ENCODE data around the gene CWC27.
"Not testable (repeated sequence)": the region's sequence is repeated elsewhere in the genome, so short reads cannot be mapped to it uniquely, and the experiment has no call there.

The CWC27 gene

GRCh38 chr5:64899838-64900237, 131.1 kb downstream of the CWC27 start:
- peaks cover 73% of the 10 kb centered on the region for H3K36me3 Mint-ChIP-seq (ENCODE audit: low read depth)
- H3K4me3 Mint-ChIP-seq, result no peak overlapping the region
- TF ChIP-seq CTCF (IDR thresholded peaks at IDR 0.05), result no peak
- H3K27me3 Mint-ChIP-seq (ENCODE audit: low read depth, poor library complexity), result no peaks in the 10 kb centered on the region
- H3K4me1 Mint-ChIP-seq, result no peaks in the 10 kb centered on the region
- no peak for DNase-seq
- H3K9me3 Mint-ChIP-seq, result peaks cover 17% of the 10 kb centered on the region
- no peak overlapping the region for H3K27ac Mint-ChIP-seq

DNA sequence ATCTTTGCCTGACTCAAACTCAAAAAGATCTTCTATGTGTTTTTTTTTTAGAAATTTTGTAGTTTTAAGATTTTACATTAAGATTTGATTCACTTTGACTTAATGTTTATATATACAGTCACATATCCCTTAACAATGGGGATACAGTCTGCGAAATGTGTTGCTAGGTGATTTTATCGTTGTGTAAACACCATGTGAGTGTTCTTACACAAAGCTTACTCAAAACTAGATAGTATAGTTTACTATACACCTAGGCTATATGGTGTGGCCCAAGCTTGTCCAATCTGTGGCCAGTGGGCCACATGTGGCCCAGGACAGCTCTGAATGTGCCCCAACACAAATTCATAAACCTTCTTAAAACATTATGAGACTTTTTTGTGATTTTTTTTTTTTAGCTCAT, 131.9 kb downstream of the CWC27 start:
- Mint-ChIP-seq H3K4me3 (no peak overlapping the region), H3K4me1 (no peaks in the 10 kb centered on the region), H3K27me3 (ENCODE audit: low read depth, poor library complexity) (no peaks in the 10 kb centered on the region), H3K9me3 (peaks cover 22% of the 10 kb centered on the region), H3K36me3 (ENCODE audit: low read depth) (peaks cover 76% of the 10 kb centered on the region), H3K27ac (no peak overlapping the region)
- no peak for DNase-seq
- no peak for TF ChIP-seq CTCF (IDR thresholded peaks at IDR 0.05)

GRCh38 chr5:64907399-64907798, 138.7 kb downstream of the CWC27 start:
- H3K4me1 Mint-ChIP-seq, result not testable (repeated sequence)

DNA sequence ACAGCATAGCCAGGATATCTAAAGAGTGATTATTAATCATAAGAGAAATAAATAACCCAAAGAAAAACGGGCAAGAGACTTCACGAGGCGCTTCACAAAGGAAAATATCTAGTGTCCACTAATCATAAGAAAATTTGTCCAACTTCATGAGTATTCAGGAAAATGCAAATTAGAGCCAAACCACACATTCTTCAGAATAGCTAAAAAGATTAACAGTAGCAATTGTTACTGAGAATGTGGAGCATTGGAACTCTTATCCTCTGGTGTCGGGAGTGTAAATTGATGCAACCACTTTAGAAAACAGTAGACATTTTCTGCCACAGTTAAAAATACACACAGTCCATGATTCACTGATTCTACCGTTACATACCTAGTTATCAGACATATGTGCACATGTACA, 145.7 kb downstream of the CWC27 start:
- Mint-ChIP-seq H3K27me3 (ENCODE audit: low read depth, poor library complexity) (no peaks in the 10 kb centered on the region), H3K4me3 (no peak overlapping the region), H3K9me3 (peaks cover 43% of the 10 kb centered on the region), H3K4me1 (no peaks in the 10 kb centered on the region), H3K27ac (no peak overlapping the region), H3K36me3 (ENCODE audit: low read depth) (peaks cover 61% of the 10 kb centered on the region)
- TF ChIP-seq CTCF (IDR thresholded peaks at IDR 0.05), result no peak
- no peak for DNase-seq

More at GRCh38 chr5:64907399-64907798, 138.7 kb downstream of the CWC27 start:
- Mint-ChIP-seq H3K9me3 (peaks cover 66% of the 10 kb centered on the region), H3K36me3 (ENCODE audit: low read depth) (peaks cover 93% of the 10 kb centered on the region)
- H3K27ac Mint-ChIP-seq; H3K4me3 Mint-ChIP-seq; DNase-seq; H3K27me3 Mint-ChIP-seq (ENCODE audit: low read depth, poor library complexity): not testable (repeated sequence)

- no peak for DNase-seq
- Mint-ChIP-seq H3K36me3 (ENCODE audit: low read depth) (peaks cover 64% of the 10 kb centered on the region), H3K4me3 (no peak overlapping the region), H3K27me3 (ENCODE audit: low read depth, poor library complexity) (peaks cover 2% of the 10 kb centered on the region), H3K27ac (no peak overlapping the region), H3K9me3 (peaks cover 49% of the 10 kb centered on the region), H3K4me1 (peaks cover 6% of the 10 kb centered on the region)
- TF ChIP-seq CTCF (IDR thresholded peaks at IDR 0.05), result no peak
Observed at GRCh38 chr5:64918083-64918482, 149.4 kb downstream of the CWC27 start.

DNA sequence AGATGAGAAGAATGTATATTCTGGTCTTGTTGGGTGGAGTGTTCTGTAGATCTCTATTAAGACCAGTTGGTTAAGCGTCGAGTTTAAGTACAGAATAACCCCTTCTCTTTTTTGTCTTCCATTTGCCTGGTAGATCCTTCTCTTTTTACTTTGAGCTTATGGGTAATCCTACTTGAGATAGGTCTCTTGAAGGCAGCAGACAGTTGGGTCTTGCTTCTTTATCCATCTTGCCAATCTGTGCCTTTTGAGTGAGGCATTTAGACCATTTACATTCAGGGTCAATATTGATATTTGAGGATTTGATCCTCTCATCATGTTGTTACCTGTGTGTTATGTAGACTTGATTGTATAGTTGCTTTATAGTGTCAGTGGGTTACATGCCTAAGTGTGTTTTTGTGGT, 152.7 kb downstream of the CWC27 start:
- TF ChIP-seq CTCF (IDR thresholded peaks at IDR 0.05), result no peak
- no peak overlapping the region for H3K4me3 Mint-ChIP-seq
- peaks cover 64% of the 10 kb centered on the region for H3K36me3 Mint-ChIP-seq (ENCODE audit: low read depth)
- H3K4me1 Mint-ChIP-seq, result peaks cover 12% of the 10 kb centered on the region
- peaks cover 49% of the 10 kb centered on the region for H3K9me3 Mint-ChIP-seq
- H3K27me3 Mint-ChIP-seq (ENCODE audit: low read depth, poor library complexity), result peaks cover 6% of the 10 kb centered on the region
- no peak for DNase-seq
- no peak overlapping the region for H3K27ac Mint-ChIP-seq
